ENCODE measurements around the gene ADORA2B.
"Not testable (repeated sequence)": the region's sequence is repeated elsewhere in the genome, so short reads cannot be mapped to it uniquely, and the experiment has no call there.

ADORA2B gene

DNA sequence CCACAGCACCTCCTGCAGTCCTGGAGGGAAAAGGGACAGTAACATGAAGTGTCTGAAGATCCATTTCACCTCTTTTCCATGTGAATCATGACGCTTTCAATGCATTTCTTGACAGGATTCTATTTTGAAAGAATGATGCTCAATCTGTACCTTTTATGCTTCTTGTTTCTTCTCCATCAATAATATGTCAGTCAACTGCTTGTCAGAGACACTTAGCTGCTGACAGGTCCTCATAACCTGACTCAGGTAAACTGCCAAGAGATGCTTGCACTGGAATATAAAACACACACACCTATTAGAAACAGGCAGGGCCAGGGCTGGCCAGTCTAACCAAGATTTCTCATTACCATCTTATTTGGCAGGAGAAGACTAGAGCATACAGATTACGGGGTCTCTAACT is 33.0 kb downstream of the ADORA2B start:
- H3K9me3 Mint-ChIP-seq = no peaks in the 10 kb centered on the region
- peaks cover 48% of the 10 kb centered on the region for H3K36me3 Mint-ChIP-seq (ENCODE audit: low read depth)
- H3K27ac Mint-ChIP-seq = no peak overlapping the region
- H3K4me3 Mint-ChIP-seq = no peak overlapping the region
- peaks cover 28% of the 10 kb centered on the region for H3K4me1 Mint-ChIP-seq (ENCODE audit: low read depth)
- H3K27me3 Mint-ChIP-seq = no peaks in the 10 kb centered on the region

- Mint-ChIP-seq H3K4me1 (ENCODE audit: low read depth) (peaks cover 23% of the 10 kb centered on the region), H3K27me3 (no peaks in the 10 kb centered on the region), H3K4me3 (no peak overlapping the region), H3K36me3 (ENCODE audit: low read depth) (peaks cover 48% of the 10 kb centered on the region), H3K9me3 (no peaks in the 10 kb centered on the region), H3K27ac (no peak overlapping the region)
Measured at GRCh38 chr17:15978606-15979005, 33.7 kb downstream of the ADORA2B start.

- Mint-ChIP-seq H3K4me1 (ENCODE audit: low read depth) (peaks cover 23% of the 10 kb centered on the region), H3K36me3 (ENCODE audit: low read depth) (peaks cover 52% of the 10 kb centered on the region)
- H3K27me3 Mint-ChIP-seq, H3K4me3 Mint-ChIP-seq, H3K9me3 Mint-ChIP-seq, H3K27ac Mint-ChIP-seq: not testable (repeated sequence)
Measured at GRCh38 chr17:15979013-15979412, 34.1 kb downstream of the ADORA2B start.

DNA sequence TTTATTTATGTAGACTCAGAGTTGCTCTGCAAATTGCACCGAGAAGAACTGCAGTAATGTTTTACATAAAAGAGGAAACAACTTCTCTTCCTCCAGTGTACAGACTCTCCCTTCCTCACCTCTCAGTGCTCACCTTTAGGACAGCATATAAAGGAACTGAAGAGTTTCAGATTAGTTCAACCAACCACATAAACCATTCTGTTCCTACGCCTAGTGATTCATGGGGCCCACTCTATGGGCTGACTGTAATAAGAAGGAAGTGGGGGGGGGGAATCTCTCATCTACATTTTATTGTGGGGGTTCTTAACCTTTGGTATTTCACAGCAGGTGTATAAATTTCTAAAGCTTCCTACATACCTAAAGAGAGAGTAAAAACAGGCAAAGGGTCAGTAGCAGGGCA is 36.3 kb downstream of the ADORA2B start:
- Mint-ChIP-seq H3K36me3 (ENCODE audit: low read depth) (peaks cover 60% of the 10 kb centered on the region), H3K4me3 (peak overlapping the region; percentile 21), H3K27ac (no peak overlapping the region), H3K9me3 (no peaks in the 10 kb centered on the region), H3K4me1 (ENCODE audit: low read depth) (peaks cover 23% of the 10 kb centered on the region), H3K27me3 (no peaks in the 10 kb centered on the region)

- peaks cover 60% of the 10 kb centered on the region for H3K36me3 Mint-ChIP-seq (ENCODE audit: low read depth)
- H3K27ac Mint-ChIP-seq = peak overlapping the region; percentile 38
Measured at GRCh38 chr17:15981646-15982580, 37.0 kb downstream of the ADORA2B start.

DNA sequence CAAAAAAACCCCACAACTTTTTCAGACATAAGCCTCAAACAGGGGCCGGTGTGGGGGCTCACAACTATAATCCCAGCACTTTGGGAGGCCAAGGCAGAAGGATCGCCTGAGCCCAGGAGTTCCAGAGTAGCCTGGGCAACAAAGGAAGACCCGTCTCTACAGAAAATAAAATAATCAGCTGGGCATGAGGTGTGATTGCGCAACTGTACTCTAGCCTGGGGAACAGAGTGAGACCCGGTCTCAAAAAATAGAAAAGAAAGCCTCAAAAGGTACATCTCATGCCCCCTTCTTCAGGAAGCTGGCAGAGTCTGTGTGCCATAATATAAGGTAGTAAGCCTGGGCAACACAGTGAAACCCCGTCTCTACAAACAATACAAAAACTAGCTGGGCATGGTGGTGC is 51.4 kb downstream of the ADORA2B start:
- H3K27ac Mint-ChIP-seq = no peak overlapping the region
- H3K36me3 Mint-ChIP-seq (ENCODE audit: low read depth) = peaks cover 24% of the 10 kb centered on the region
- H3K9me3 Mint-ChIP-seq = no peaks in the 10 kb centered on the region
- no peaks in the 10 kb centered on the region for H3K27me3 Mint-ChIP-seq
- H3K4me3 Mint-ChIP-seq = no peak overlapping the region
- peaks cover 28% of the 10 kb centered on the region for H3K4me1 Mint-ChIP-seq (ENCODE audit: low read depth)

More at GRCh38 chr17:15981646-15982580, 37.0 kb downstream of the ADORA2B start:
- Mint-ChIP-seq H3K27me3 (no peaks in the 10 kb centered on the region), H3K9me3 (no peaks in the 10 kb centered on the region), H3K4me3 (no peak overlapping the region), H3K4me1 (ENCODE audit: low read depth) (peaks cover 23% of the 10 kb centered on the region)

- no peak overlapping the region for H3K27ac Mint-ChIP-seq
- no peaks in the 10 kb centered on the region for H3K9me3 Mint-ChIP-seq
- H3K4me3 Mint-ChIP-seq = peak overlapping the region; percentile 99
- peaks cover 42% of the 10 kb centered on the region for H3K4me1 Mint-ChIP-seq (ENCODE audit: low read depth)
- no peaks in the 10 kb centered on the region for H3K27me3 Mint-ChIP-seq
- peaks cover 36% of the 10 kb centered on the region for H3K36me3 Mint-ChIP-seq (ENCODE audit: low read depth)
Measured at GRCh38 chr17:15998031-15998562, 53.2 kb downstream of the ADORA2B start.

GRCh38 chr17:15999141-15999973 is 54.4 kb downstream of the ADORA2B start, which contains the start of the genes TTC19 and ZSWIM7:
TSS of gene TTC19 (plus strand) at chr17:15999824. CDS start at chr17:15999849, 25 bp downstream.
TSS of gene ZSWIM7 (minus strand) at chr17:15999704. CDS start at chr17:15999594, 110 bp downstream.
- H3K4me3 Mint-ChIP-seq = peak within 1 kb of the TSS; percentile 99
- H3K4me1 Mint-ChIP-seq (ENCODE audit: low read depth) = peaks cover 42% of the 10 kb centered on the region
- peak within 1 kb of the TSS; percentile 98 for H3K27ac Mint-ChIP-seq
- H3K36me3 Mint-ChIP-seq (ENCODE audit: low read depth) = peaks cover 47% of the 10 kb centered on the region
- H3K9me3 Mint-ChIP-seq = no peaks in the 10 kb centered on the region
- H3K27me3 Mint-ChIP-seq = no peaks in the 10 kb centered on the region

DNA sequence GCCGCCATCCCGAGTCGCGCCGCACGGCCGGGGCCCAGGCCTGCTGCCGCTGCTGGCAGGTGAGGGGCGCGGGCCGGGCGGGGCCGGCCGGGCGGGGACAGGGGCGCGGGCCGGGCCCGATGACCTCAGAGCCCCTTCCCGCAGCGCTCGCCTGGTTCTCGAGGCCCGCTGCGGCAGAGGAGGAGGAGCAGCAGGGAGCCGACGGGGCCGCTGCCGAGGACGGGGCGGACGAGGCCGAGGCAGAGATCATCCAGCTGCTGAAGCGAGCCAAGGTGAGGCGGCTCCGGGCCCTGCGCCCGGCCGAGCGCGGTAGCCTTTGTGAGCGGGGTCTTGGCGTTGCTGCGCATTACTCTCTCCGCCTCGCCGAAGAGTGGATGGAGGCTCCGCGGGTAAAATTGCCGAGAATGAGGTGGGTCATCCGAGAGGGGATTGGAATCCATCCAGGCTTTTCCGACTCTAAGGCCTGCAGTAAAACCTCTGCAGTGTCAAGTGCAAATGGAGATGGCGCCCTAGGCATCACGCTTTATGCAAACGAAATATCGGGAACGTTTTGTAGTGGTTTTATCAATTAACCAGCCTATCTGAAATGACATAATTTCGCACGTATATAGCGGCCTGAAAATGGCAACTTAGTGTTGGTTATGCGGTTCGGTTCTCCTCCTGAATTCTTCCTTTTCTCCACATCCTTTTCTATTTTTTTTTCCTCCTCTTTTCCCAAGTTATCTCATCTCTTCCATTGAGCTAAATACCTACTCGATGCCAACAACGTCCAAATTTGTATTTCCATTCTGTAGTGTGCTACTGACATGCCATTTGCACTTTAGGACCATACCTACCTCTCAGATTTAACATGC is 55.3 kb downstream of the ADORA2B start:
- H3K4me1 Mint-ChIP-seq (ENCODE audit: low read depth) = peaks cover 42% of the 10 kb centered on the region
- peak overlapping the region; percentile 98 for H3K27ac Mint-ChIP-seq
- no peaks in the 10 kb centered on the region for H3K27me3 Mint-ChIP-seq
- no peaks in the 10 kb centered on the region for H3K9me3 Mint-ChIP-seq
- peaks cover 51% of the 10 kb centered on the region for H3K36me3 Mint-ChIP-seq (ENCODE audit: low read depth)
- peak overlapping the region; percentile 99 for H3K4me3 Mint-ChIP-seq

- H3K4me3 Mint-ChIP-seq = peak overlapping the region; percentile 99
- H3K27me3 Mint-ChIP-seq = no peaks in the 10 kb centered on the region
- peaks cover 39% of the 10 kb centered on the region for H3K4me1 Mint-ChIP-seq (ENCODE audit: low read depth)
- no peaks in the 10 kb centered on the region for H3K9me3 Mint-ChIP-seq
- H3K27ac Mint-ChIP-seq = peak overlapping the region; percentile 98
- peaks cover 62% of the 10 kb centered on the region for H3K36me3 Mint-ChIP-seq (ENCODE audit: low read depth)
Measured at GRCh38 chr17:16001226-16001897, 56.4 kb downstream of the ADORA2B start.

GRCh38 chr17:16002708-16003260 is 57.9 kb downstream of the ADORA2B start:
- peaks cover 72% of the 10 kb centered on the region for H3K36me3 Mint-ChIP-seq (ENCODE audit: low read depth)
- no peaks in the 10 kb centered on the region for H3K9me3 Mint-ChIP-seq
- H3K27me3 Mint-ChIP-seq = no peaks in the 10 kb centered on the region
- H3K27ac Mint-ChIP-seq = no peak overlapping the region
- peaks cover 39% of the 10 kb centered on the region for H3K4me1 Mint-ChIP-seq (ENCODE audit: low read depth)
- H3K4me3 Mint-ChIP-seq = no peak overlapping the region

GRCh38 chr17:16003841-16004240 is 58.9 kb downstream of the ADORA2B start:
- Mint-ChIP-seq H3K36me3 (ENCODE audit: low read depth) (peaks cover 82% of the 10 kb centered on the region), H3K9me3 (no peaks in the 10 kb centered on the region), H3K27me3 (no peaks in the 10 kb centered on the region), H3K27ac (no peak overlapping the region), H3K4me1 (ENCODE audit: low read depth) (peaks cover 36% of the 10 kb centered on the region), H3K4me3 (no peak overlapping the region)

DNA sequence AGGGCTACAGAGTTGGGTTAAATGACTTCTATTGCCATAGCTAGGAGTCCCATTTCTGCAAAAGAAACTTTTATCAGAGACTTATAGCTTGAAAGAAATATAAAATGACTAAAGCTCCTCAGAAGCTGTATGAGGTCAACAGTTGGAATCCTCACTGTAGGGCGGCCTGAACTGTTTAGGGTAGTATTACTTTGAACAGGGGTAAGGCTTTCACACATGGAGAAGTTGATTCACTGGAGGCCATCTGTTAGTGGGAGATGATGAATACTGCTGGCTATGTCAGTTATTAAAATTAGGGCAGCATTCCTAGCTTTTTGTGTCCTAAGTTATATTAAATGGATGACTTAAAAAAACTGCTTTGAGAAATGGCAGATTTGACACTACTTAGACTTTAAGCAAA is 60.7 kb downstream of the ADORA2B start:
- Mint-ChIP-seq H3K4me3 (no peak overlapping the region), H3K4me1 (ENCODE audit: low read depth) (peaks cover 28% of the 10 kb centered on the region), H3K36me3 (ENCODE audit: low read depth) (peaks cover 85% of the 10 kb centered on the region), H3K27me3 (no peaks in the 10 kb centered on the region), H3K27ac (no peak overlapping the region), H3K9me3 (no peaks in the 10 kb centered on the region)
